Nephron (organoid): Measurements from ENCODE around the gene ARHGEF28.

Experiments used
- H3K27ac Mint-ChIP-seq, 3 experiments: 2 replicates each; pipeline ENCODE4 v1.8.0; 2020; ENCODE audit warnings: mixed read lengths in 3 of 3, mild to moderate bottlenecking in 2 of 3, moderate library complexity in 1 of 3
- H3K27me3 Mint-ChIP-seq: 2 replicates; pipeline ENCODE4 v1.8.0; 2021; ENCODE audit warnings: low read depth, mild to moderate bottlenecking, moderate library complexity, mixed read lengths
- H3K36me3 Mint-ChIP-seq: 2 replicates; pipeline ENCODE4 v1.8.0; 2020; ENCODE audit warnings: low read depth, mixed read lengths
- H3K4me1 Mint-ChIP-seq: 2 replicates; pipeline ENCODE4 v1.8.0; 2020; ENCODE audit warnings: mixed read lengths
- H3K4me3 Mint-ChIP-seq, 3 experiments: 2 replicates each; pipeline ENCODE4 v1.8.0; 2020; ENCODE audit warnings: mild to moderate bottlenecking in 3 of 3, mixed read lengths in 3 of 3, moderate library complexity in 2 of 3
- H3K9me3 Mint-ChIP-seq: 2 replicates; pipeline ENCODE4 v1.8.0; 2020; ENCODE audit warnings: mixed read lengths
- TF ChIP-seq, protein P1 (sequence below), 3 experiments: fragments of 200-600 bp; sonication (generic); IDR thresholded peaks; one replicate each; pipeline ENCODE4 v1.5.0; 2021; ENCODE audit warnings: antibody characterized with exemption in 3 of 3; ENCODE audit not compliant: unreplicated experiment in 3 of 3

ARHGEF28 gene

GRCh38 chr5:73692166-73692640 lies 66.2 kb downstream of the ARHGEF28 start:
- H3K9me3 Mint-ChIP-seq = no peaks in the 10 kb centered on the region
- peaks cover 23% of the 10 kb centered on the region for H3K4me1 Mint-ChIP-seq
- TF ChIP-seq, protein P1, sequence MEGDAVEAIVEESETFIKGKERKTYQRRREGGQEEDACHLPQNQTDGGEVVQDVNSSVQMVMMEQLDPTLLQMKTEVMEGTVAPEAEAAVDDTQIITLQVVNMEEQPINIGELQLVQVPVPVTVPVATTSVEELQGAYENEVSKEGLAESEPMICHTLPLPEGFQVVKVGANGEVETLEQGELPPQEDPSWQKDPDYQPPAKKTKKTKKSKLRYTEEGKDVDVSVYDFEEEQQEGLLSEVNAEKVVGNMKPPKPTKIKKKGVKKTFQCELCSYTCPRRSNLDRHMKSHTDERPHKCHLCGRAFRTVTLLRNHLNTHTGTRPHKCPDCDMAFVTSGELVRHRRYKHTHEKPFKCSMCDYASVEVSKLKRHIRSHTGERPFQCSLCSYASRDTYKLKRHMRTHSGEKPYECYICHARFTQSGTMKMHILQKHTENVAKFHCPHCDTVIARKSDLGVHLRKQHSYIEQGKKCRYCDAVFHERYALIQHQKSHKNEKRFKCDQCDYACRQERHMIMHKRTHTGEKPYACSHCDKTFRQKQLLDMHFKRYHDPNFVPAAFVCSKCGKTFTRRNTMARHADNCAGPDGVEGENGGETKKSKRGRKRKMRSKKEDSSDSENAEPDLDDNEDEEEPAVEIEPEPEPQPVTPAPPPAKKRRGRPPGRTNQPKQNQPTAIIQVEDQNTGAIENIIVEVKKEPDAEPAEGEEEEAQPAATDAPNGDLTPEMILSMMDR (IDR thresholded peaks at IDR 0.05; ENCODE audit: unreplicated experiment in 3 of 3) = no peak
- H3K4me3 Mint-ChIP-seq = no peak overlapping the region
- no peaks in the 10 kb centered on the region for H3K36me3 Mint-ChIP-seq
- H3K27ac Mint-ChIP-seq = peak overlapping the region in 1 of 3 experiments; percentile 21
- no peaks in the 10 kb centered on the region for H3K27me3 Mint-ChIP-seq

GRCh38 chr5:73692981-73693380 lies 67.0 kb downstream of the ARHGEF28 start:
- H3K9me3 Mint-ChIP-seq = no peaks in the 10 kb centered on the region
- peaks cover 23% of the 10 kb centered on the region for H3K4me1 Mint-ChIP-seq

GRCh38 chr5:73693573-73694061 lies 67.6 kb downstream of the ARHGEF28 start:
- H3K36me3 Mint-ChIP-seq = no peaks in the 10 kb centered on the region

More at GRCh38 chr5:73692981-73693380, 67.0 kb downstream of the ARHGEF28 start:
- H3K4me3 Mint-ChIP-seq = no peak overlapping the region
- H3K27me3 Mint-ChIP-seq = no peaks in the 10 kb centered on the region
- TF ChIP-seq, protein P1 (IDR thresholded peaks at IDR 0.05; ENCODE audit: unreplicated experiment in 3 of 3) = no peak
- H3K27ac Mint-ChIP-seq = peak overlapping the region in 2 of 3 experiments; percentile 30 to 86
- no peaks in the 10 kb centered on the region for H3K36me3 Mint-ChIP-seq

DNA sequence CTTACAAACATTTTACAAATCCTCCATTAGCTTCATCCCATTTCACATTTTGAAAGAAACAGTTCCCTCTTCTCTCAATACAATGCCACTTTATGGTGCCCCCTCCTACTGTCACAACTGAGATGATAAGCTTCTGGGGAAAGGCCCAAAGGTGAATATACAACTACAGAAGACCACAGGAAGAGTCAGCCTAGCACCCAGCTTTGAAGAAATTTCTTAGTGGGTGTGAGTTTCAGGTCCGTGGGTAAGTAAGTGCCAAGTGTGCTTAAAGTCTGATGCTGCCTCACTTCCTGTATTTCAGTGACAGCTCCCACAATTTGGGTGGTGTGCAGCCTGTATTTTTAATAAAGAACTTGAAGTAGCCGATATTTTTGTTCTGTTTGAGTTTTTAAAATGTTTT lies 68.1 kb downstream of the ARHGEF28 start:
- TF ChIP-seq, protein P1 (IDR thresholded peaks at IDR 0.05; ENCODE audit: unreplicated experiment in 3 of 3) = no peak
- peak overlapping the region in 2 of 3 experiments; percentile 30 to 86 for H3K27ac Mint-ChIP-seq
- H3K9me3 Mint-ChIP-seq = no peaks in the 10 kb centered on the region
- H3K4me3 Mint-ChIP-seq = no peak overlapping the region
- H3K27me3 Mint-ChIP-seq = no peaks in the 10 kb centered on the region
- H3K36me3 Mint-ChIP-seq = no peaks in the 10 kb centered on the region
- H3K4me1 Mint-ChIP-seq = peaks cover 23% of the 10 kb centered on the region

More at GRCh38 chr5:73693573-73694061, 67.6 kb downstream of the ARHGEF28 start:
- TF ChIP-seq, protein P1 (IDR thresholded peaks at IDR 0.05; ENCODE audit: unreplicated experiment in 3 of 3) = peak; percentile 46 to 54 (median 53)
- Mint-ChIP-seq H3K4me1 (peaks cover 23% of the 10 kb centered on the region), H3K27me3 (no peaks in the 10 kb centered on the region), H3K27ac (peak overlapping the region in 2 of 3 experiments; percentile 30 to 86), H3K4me3 (no peak overlapping the region), H3K9me3 (no peaks in the 10 kb centered on the region)

DNA sequence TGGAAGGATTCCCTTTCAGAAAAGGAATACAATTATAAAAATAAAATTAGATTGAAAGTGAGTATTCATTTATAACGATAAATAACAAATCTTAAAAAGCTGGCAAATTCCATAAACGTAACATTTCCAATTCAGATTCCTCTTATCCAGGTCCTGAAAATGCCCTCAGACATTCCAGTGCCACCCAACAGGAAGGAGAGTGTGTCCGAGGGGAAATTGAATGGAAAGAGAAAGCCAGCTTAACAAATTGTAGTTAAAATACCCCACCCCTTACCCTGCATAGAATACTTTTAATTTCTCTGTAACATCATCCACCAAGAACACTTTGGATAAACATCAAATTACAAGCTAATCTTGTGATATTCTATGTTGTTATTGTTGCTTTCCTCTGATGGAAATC lies 72.0 kb downstream of the ARHGEF28 start:
- no peaks in the 10 kb centered on the region for H3K9me3 Mint-ChIP-seq

More for the DNA sequence above, 72.0 kb downstream of the ARHGEF28 start:
- no peak overlapping the region for H3K27ac Mint-ChIP-seq
- no peak overlapping the region for H3K4me3 Mint-ChIP-seq
- TF ChIP-seq, protein P1 (IDR thresholded peaks at IDR 0.05; ENCODE audit: unreplicated experiment in 3 of 3) = no peak
- H3K4me1 Mint-ChIP-seq = peaks cover 23% of the 10 kb centered on the region
- H3K27me3 Mint-ChIP-seq = no peaks in the 10 kb centered on the region
- H3K36me3 Mint-ChIP-seq = no peaks in the 10 kb centered on the region
